Parathyroid adenoma (tissue), 2 donors: ENCODE results near the gene NFIX.

Experiments used
- H2AFZ ChIP-seq: fragments of 300-600 bp; sonication (generic); one replicate; pipeline ENCODE4 v1.7.0; 2017; ENCODE audit warnings: antibody characterized with exemption, mild to moderate bottlenecking
- H3K27ac ChIP-seq: fragments of 300-600 bp; sonication (generic); one replicate; pipeline ENCODE4 v1.7.0; 2017
- H3K27me3 ChIP-seq: fragments of 300-600 bp; sonication (generic); one replicate; pipeline ENCODE4 v1.7.0; 2017; ENCODE audit warnings: low read length; ENCODE audit not compliant: control insufficient read depth, insufficient read depth
- H3K36me3 ChIP-seq: fragments of 300-600 bp; sonication (generic); one replicate; pipeline ENCODE4 v1.7.0; 2017; ENCODE audit warnings: low read length; ENCODE audit not compliant: control insufficient read depth, insufficient read depth
- H3K4me1 ChIP-seq: fragments of 300-600 bp; sonication (generic); one replicate; pipeline ENCODE4 v1.7.0; 2017; ENCODE audit warnings: control low read depth
- H3K4me2 ChIP-seq: fragments of 300-600 bp; sonication (generic); one replicate; pipeline ENCODE4 v1.7.0; 2017; ENCODE audit warnings: low read length
- H3K4me3 ChIP-seq: fragments of 300-600 bp; sonication (generic); one replicate; pipeline ENCODE4 v1.7.0; 2017; ENCODE audit warnings: low read depth, low read length
- H3K79me2 ChIP-seq: fragments of 300-600 bp; sonication (generic); one replicate; pipeline ENCODE4 v1.7.0; 2017; ENCODE audit warnings: control low read depth
- H3K9ac ChIP-seq: fragments of 300-600 bp; sonication (generic); one replicate; pipeline ENCODE4 v1.7.0; 2017; ENCODE audit warnings: mild to moderate bottlenecking
- H3K9me3 ChIP-seq: fragments of 300-600 bp; sonication (generic); one replicate; pipeline ENCODE4 v1.7.0; 2017; ENCODE audit warnings: low read length; ENCODE audit not compliant: control insufficient read depth
- TF ChIP-seq, protein P1 (sequence below): fragments of 300-600 bp; sonication (generic); IDR thresholded peaks from one replicate; pipeline ENCODE4 v1.7.0; 2017; ENCODE audit warnings: antibody characterized with exemption, mild to moderate bottlenecking
- donor health status: primary hyperparathyroidism.

NFIX gene

DNA sequence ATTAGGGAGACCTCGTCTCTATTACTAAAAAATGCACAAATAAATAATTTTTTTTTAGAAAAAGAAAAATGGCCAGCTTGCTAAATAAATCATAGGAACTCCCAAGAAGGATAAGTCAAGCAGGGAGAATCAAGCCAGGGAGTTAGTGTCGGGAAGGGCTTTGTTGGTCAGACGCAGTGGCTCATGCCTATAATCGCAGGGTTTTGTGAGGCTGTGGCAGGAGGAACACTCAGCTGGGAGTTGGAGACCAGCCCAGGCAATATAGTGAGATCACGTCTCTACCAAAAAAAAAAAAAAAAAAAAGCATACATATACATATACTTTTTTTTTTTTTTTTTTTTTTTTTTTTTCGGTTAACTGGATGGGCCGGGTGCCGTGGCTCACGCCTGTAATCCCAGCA, 131.8 kb downstream of the NFIX start:
- Histone ChIP-seq H3K4me2 (no peak overlapping the region), H3K27me3 (no peaks in the 10 kb centered on the region), H3K9ac (no peak overlapping the region), H3K4me1 (no peaks in the 10 kb centered on the region), H3K36me3 (no peaks in the 10 kb centered on the region), H3K4me3 (no peak overlapping the region), H3K9me3 (no peaks in the 10 kb centered on the region), H3K27ac (no peak overlapping the region), H3K79me2 (peaks cover 28% of the 10 kb centered on the region), H2AFZ (no peak overlapping the region)
- TF ChIP-seq, protein P1, sequence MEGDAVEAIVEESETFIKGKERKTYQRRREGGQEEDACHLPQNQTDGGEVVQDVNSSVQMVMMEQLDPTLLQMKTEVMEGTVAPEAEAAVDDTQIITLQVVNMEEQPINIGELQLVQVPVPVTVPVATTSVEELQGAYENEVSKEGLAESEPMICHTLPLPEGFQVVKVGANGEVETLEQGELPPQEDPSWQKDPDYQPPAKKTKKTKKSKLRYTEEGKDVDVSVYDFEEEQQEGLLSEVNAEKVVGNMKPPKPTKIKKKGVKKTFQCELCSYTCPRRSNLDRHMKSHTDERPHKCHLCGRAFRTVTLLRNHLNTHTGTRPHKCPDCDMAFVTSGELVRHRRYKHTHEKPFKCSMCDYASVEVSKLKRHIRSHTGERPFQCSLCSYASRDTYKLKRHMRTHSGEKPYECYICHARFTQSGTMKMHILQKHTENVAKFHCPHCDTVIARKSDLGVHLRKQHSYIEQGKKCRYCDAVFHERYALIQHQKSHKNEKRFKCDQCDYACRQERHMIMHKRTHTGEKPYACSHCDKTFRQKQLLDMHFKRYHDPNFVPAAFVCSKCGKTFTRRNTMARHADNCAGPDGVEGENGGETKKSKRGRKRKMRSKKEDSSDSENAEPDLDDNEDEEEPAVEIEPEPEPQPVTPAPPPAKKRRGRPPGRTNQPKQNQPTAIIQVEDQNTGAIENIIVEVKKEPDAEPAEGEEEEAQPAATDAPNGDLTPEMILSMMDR = no peak

DNA sequence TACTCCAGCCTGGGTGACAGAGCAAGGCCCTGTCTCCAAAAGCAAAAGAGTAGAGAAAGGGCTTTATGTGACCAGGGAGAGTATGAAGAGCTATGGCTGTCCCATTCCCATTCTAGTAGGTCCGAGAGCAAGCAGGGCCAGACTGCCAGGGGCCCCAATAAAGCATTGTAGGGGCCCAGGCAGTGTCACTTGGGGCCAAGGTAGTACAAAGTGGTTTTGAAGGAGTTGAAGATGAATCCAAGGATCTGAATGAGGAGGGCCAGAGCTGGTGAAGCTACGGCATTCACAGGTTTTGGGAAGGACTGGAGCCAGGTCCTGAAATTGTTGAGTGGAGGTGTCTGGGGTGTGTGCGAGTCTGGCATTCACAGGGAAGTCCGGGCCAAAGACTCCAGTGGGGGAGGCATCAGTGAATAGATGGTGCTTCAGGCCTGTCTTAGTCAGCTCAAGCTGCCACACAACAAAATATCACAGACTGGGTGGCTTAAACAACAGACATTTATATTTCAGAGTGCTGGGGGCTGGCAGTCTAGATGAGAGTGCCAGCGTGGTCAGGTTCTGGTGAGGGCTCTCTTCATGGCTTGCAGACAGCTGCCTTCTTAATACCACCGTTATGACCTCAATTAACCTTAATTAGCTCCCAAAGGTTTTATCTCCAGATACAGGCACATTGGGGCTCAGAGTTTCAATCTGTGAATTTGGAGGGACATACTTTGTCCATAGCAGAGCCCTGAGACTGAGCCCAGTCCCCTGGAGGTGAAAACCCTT, 132.7 kb downstream of the NFIX start:
- H3K4me1 ChIP-seq = no peaks in the 10 kb centered on the region
- H3K27me3 ChIP-seq = no peaks in the 10 kb centered on the region
- H3K79me2 ChIP-seq = peaks cover 28% of the 10 kb centered on the region
- H3K9ac ChIP-seq = no peak overlapping the region
- TF ChIP-seq, protein P1 = no peak
- H3K4me2 ChIP-seq = no peak overlapping the region
- no peak overlapping the region for H3K27ac ChIP-seq
- H3K9me3 ChIP-seq = no peaks in the 10 kb centered on the region
- no peak overlapping the region for H3K4me3 ChIP-seq
- H3K36me3 ChIP-seq = no peaks in the 10 kb centered on the region
- no peak overlapping the region for H2AFZ ChIP-seq

GRCh38 chr19:13128583-13128982, 133.3 kb downstream of the NFIX start:
- TF ChIP-seq, protein P1 = no peak
- Histone ChIP-seq H3K27ac (no peak overlapping the region), H3K27me3 (no peaks in the 10 kb centered on the region), H3K9ac (no peak overlapping the region), H3K9me3 (no peaks in the 10 kb centered on the region), H3K36me3 (no peaks in the 10 kb centered on the region), H3K4me1 (no peaks in the 10 kb centered on the region), H3K4me2 (no peak overlapping the region), H3K79me2 (peaks cover 25% of the 10 kb centered on the region), H2AFZ (no peak overlapping the region), H3K4me3 (no peak overlapping the region)

DNA sequence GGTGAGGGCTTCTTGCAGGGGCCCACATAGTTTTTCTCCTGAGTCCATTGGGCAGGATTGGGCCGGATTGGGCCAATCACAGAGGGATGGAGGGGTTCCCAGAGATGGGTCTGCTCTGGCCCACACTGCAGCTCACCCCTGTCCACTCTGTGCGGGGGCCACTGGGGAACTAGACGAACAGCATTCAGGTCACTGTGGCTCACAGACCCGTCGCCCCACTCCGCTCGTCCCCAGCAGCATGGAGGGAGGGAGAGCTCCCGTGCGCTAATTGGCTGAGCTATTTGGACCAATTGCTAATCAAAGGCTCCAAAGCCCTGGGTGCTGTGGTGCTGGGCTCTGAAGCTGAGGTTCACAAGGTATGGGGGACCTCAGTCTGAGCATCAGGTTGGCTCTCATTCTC, 134.1 kb downstream of the NFIX start:
- TF ChIP-seq, protein P1 = no peak
- Histone ChIP-seq H2AFZ (no peak overlapping the region), H3K27ac (no peak overlapping the region), H3K4me2 (no peak overlapping the region), H3K36me3 (no peaks in the 10 kb centered on the region), H3K4me3 (no peak overlapping the region), H3K4me1 (no peaks in the 10 kb centered on the region), H3K27me3 (no peaks in the 10 kb centered on the region), H3K9ac (no peak overlapping the region), H3K79me2 (peaks cover 29% of the 10 kb centered on the region), H3K9me3 (no peaks in the 10 kb centered on the region)
